Stomach (tissue), 4 donors: ENCODE data around the gene ANAPC2.

Experiments
- EP300 ChIP-seq: sonication (generic); formaldehyde crosslinking; IDR thresholded peaks from one replicate; pipeline ENCODE4 v1.6.1; 2017; ENCODE audit warnings: antibody characterized with exemption
- TF ChIP-seq, protein P1 (sequence below), 7 experiments: fragments of 450-650 bp in 4 of 7; fragments of 200-600 bp in 3 of 7; sonication (generic) in 3 of 7; IDR thresholded peaks; one replicate each; pipeline ENCODE4 v1.5.1; 2016 to 2019; ENCODE audit warnings: antibody characterized with exemption in 7 of 7, control low read depth in 2 of 7, mild to moderate bottlenecking in 1 of 7

DNA sequence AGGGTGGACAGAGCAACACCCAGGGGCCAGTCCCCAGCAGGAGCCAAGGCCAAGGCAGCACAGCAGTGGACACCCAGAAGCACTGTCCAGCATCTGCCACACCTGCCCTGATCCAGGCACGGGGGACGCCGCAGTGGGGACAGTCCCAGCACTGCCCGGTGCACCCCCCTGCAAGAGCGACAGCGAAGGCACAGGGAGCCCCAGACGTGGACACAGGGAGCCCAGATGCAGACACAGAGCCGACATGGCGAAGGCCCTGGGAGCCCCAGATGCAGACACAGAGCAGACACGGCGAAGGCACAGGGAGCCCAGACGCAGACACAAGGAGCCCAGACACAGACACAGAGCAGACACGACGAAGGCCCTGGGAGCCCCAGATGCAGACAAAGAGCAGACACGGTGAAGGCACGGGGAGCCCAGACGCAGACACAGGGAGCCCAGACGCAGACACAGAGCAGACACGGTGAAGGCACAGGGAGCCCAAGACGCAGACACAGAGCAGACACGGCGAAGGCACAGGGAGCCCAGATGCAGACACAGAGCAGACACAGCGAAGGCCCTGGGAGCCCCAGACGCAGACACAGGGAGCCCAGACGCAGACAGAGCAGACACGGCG, 4.3 kb downstream of the ANAPC2 start:
- TF ChIP-seq, protein P1, sequence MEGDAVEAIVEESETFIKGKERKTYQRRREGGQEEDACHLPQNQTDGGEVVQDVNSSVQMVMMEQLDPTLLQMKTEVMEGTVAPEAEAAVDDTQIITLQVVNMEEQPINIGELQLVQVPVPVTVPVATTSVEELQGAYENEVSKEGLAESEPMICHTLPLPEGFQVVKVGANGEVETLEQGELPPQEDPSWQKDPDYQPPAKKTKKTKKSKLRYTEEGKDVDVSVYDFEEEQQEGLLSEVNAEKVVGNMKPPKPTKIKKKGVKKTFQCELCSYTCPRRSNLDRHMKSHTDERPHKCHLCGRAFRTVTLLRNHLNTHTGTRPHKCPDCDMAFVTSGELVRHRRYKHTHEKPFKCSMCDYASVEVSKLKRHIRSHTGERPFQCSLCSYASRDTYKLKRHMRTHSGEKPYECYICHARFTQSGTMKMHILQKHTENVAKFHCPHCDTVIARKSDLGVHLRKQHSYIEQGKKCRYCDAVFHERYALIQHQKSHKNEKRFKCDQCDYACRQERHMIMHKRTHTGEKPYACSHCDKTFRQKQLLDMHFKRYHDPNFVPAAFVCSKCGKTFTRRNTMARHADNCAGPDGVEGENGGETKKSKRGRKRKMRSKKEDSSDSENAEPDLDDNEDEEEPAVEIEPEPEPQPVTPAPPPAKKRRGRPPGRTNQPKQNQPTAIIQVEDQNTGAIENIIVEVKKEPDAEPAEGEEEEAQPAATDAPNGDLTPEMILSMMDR (IDR thresholded peaks at IDR 0.05): no peak
- TF ChIP-seq EP300: no peak
